OCI-LY7 (cell line): ENCODE results near the gene PLAC9.

Experiments used
- EZH2phosphoT487 ChIP-seq: fragments of 200-600 bp; sonication (generic); IDR thresholded peaks from 2 replicates; pipeline ENCODE4 v1.6.1; 2018; ENCODE audit warnings: low read depth, borderline replicate concordance, mild to moderate bottlenecking, mixed run types, antibody characterized with exemption, low read length, moderate library complexity, mixed read lengths
- TF ChIP-seq, protein P1 (sequence below): fragments of 200-600 bp; sonication (generic); conservative IDR thresholded peaks from 2 replicates; pipeline ENCODE4 v1.5.1; 2014; ENCODE audit warnings: mild to moderate bottlenecking, antibody characterized with exemption, low read length, moderate library complexity, mixed read lengths

DNA sequence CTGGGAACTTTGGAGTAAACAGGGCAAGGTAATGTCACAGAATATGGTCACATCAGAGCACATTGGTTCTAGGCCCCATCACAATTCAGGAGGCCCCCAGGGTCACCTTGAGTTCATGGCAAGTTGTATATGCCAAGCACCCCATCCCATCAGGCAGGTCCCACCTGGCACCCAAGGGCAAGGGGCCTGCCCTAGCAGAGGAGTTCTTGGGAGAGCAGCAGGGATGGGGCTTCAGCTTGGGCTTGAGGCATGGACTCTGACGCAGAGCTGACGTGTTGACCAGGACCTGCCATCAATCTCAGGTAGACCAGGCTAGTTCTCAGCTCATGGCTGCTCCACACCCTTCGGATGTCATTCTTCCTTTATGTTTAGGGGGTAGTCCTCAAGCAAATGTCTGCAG lies 20.9 kb downstream of the PLAC9 start:
- TF ChIP-seq, protein P1, sequence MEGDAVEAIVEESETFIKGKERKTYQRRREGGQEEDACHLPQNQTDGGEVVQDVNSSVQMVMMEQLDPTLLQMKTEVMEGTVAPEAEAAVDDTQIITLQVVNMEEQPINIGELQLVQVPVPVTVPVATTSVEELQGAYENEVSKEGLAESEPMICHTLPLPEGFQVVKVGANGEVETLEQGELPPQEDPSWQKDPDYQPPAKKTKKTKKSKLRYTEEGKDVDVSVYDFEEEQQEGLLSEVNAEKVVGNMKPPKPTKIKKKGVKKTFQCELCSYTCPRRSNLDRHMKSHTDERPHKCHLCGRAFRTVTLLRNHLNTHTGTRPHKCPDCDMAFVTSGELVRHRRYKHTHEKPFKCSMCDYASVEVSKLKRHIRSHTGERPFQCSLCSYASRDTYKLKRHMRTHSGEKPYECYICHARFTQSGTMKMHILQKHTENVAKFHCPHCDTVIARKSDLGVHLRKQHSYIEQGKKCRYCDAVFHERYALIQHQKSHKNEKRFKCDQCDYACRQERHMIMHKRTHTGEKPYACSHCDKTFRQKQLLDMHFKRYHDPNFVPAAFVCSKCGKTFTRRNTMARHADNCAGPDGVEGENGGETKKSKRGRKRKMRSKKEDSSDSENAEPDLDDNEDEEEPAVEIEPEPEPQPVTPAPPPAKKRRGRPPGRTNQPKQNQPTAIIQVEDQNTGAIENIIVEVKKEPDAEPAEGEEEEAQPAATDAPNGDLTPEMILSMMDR = no peak
- no peak for TF ChIP-seq EZH2phosphoT487
